Ramos (cell line): Measurements from ENCODE around the gene CLDN9.

Experiments
- in situ Hi-C: fragments of 300-500 bp; cut with MboI; formaldehyde crosslinking; loops from one replicate; pipeline ENCODE4 v1.14.3; 2022; ENCODE audit warnings: low sequenced_read_pairs; ENCODE audit not compliant: unreplicated experiment

CLDN9 gene

GRCh38 chr16:2991566-2992261, 21.0 kb upstream of the CLDN9 start:
- in situ Hi-C loops = no loop called here

DNA sequence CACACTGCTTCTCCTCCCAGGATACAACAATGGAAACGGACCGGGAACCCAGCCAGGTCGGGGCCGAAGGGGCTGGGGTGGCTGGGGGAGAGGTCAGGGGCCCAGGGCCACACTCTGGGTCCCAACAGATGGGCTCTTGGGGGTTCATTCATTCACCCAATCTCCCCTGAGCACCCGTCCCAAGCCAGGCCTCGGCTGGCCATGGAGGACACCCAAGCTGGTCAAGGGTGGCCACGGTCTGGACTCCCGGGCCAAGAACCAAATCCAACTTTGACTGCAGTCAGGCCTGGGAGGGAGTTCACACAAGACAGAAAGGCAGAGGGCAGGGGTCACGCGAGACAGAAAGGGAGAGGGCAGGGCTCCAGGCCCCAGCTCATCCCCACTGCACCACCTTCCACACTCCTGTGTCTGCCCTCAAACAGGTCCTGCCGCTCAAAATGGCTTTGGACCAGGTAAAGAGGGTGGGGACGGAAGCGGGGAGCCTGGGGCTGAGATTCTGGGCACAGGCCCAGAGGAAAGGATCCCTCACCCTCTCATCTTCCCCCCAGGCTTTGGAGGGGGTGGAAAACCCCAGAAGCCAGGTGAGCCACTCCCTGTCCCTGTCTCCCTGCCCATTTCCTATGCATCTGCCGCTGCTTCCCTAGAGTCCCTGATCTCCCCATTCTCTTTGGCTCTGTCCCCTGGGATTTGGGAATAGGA, 20.2 kb upstream of the CLDN9 start:
- in situ Hi-C loops = no loop called here

GRCh38 chr16:2996298-2996697, 16.4 kb upstream of the CLDN9 start:
- in situ Hi-C loops = no loop called here

DNA sequence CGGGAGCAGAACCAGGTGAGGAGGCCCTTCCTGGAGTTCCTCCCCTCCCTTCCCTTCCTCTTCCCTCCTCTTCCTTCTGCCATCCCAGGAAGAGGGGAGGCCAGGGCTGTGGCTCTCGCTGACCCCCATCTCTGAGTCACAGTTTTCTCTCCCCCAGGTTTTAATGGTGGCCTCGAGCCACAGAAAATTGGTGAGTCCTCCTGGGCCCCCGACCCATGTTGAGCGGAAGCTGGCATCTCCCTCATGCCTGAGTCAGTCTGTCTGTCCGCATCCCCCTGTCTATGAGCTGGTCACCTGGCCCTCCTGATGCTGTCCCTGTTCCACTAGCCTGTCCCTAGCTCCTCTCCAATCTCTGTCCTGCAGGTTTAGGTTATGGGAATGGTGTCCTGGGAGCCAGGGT, 12.8 kb upstream of the CLDN9 start:
- in situ Hi-C loops = no loop called here

GRCh38 chr16:3000540-3000939, 12.2 kb upstream of the CLDN9 start:
- in situ Hi-C loops = no loop called here

DNA sequence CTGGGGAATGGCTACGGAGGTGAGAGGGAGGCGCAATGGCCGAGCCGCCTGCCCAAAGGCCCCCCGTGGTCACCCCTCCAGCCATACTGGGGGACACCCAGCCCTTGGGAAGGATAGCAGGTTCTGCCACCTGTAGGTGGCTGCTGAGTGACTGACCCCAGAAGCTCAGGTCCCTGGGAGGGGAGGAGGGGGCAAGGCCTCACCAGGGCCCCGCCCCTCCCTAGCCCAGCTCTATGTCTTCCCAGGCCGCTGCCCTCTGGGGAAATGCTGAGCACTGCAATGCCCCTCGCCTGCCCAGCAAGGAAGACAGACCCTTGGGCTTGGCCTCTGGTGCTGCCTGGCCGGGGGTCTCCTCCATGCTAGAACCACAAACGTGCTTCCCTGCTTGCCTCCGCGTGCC, 11.4 kb upstream of the CLDN9 start:
- in situ Hi-C loops = no loop called here

DNA sequence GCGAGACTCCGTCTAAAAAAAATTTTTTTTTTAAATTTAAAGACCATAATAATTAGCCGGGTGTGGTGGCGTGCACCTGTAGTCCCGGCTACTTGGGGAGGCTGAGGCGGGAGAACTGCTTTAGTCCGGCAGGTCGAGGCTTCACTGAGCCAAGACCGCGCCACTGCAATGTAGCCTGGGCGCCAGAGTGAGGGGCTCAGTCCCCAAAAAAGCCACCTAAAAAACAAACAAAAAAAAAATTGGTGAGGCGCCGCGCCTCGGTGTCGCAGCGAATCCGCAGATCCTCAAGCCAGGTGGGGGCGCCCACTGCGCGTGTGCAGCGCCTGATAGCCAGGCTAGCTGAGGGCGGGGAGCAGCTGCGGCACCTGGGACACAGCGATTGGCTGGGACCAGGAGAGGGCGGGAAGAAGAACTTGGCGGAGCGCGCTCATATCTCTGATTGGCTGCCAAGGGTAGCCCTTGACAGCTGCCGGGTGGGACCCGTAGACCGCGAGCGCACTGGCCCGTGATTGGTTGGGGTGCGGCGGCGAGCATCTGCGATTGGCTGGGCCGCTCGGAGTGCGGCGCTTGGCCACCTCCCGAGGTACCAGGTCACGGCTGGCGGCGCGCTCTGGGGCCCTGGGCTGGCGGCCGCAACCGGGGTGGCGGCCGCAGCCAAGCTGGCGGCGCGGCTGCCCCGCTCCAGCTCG, 9.0 kb upstream of the CLDN9 start:
- in situ Hi-C loops = no loop called here

DNA sequence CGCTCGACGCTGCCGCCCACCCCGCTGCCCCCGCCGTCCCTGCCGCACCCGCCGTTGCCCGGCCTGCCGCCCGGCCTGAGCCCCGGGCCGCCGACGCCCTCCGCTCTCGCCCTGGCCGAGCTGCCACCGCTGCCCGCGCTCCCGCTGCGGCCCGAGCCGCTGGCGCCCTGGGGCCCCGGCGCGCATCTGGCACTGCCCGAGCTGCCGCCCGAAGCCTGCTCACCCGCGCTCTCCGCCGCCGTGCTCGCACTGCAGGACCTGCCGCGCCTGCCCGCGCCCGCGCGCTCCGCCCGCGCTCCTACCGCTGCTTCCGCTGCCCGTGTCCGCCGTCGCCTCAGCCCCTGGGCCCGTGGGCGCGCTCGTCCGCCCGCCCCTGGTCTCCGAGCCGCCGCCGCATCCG, 8.4 kb upstream of the CLDN9 start:
- in situ Hi-C loops = no loop called here

- in situ Hi-C loops = no loop called here
Measured at GRCh38 chr16:3004781-3005284, 7.9 kb upstream of the CLDN9 start.

- in situ Hi-C loops = no loop called here
Measured at GRCh38 chr16:3007059-3007956, 5.4 kb upstream of the CLDN9 start.

DNA sequence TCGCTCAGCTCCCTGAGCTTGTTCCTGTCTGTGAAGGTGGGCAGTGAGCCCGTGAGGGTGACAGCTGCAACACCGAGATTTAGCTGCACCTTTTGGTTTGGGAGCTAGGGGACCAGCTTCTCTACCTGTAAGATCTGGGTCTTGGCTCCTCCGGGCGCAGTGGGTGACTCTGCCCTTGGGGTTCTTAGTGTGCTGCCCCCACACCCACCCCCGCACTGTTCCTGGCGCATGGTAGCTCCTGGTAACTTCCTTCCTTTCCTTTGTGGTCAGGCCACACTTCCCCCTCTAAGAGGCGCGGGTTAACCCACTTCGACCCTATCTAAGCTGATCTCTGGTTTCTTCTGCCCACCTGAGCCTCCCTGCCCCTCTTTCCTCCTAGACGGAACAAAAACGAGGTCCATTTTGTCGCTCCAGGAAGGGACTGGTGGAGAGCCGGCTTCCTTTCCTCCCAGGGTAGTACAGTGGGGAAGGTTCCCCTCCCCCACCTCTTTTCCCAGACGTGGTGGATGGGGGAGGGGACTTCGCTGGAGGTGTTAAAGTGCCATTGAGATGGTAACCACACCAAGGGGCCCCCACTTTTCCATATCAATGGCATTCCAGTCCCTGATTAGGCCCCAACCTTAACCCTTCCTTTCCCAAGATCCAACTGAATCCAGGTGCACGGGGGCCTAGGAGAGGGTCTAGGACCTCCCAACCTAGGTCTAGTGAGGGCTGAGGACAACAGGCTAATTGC, 4.6 kb upstream of the CLDN9 start:
- in situ Hi-C loops = no loop called here

- in situ Hi-C loops = no loop called here
Measured at GRCh38 chr16:3008690-3009037, 4.1 kb upstream of the CLDN9 start.

GRCh38 chr16:3009568-3010390, 2.9 kb upstream of the CLDN9 start:
- in situ Hi-C loops = no loop called here

DNA sequence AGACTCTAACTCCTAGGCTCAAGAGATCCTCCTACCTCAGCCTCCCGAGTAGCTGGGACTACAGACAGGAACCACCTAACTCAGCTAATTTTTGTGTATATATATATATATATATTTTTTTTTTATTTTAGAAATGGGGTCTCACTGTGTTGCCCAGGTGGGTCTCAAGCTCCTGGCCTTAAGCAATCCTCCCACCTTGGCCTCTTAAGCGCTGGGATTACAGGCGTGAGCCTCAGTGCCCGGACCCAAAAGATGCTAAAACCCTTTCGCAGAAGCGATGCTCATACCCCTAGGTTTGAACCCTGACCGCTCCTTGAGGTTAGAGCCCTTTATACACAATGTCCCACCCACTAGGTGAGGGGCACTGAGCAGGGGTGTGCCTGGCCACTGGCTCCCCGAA, 2.2 kb upstream of the CLDN9 start:
- in situ Hi-C loops = no loop called here

- in situ Hi-C loops = no loop called here
Measured at GRCh38 chr16:3012246-3012645, 477 bp upstream of the CLDN9 start.

- in situ Hi-C loops = no loop called here
Measured at GRCh38 chr16:3013491-3013951, 798 bp downstream of the CLDN9 start.

- in situ Hi-C loops = no loop called here
Measured at GRCh38 chr16:3013998-3014690, 1.4 kb downstream of the CLDN9 start.

- in situ Hi-C loops = no loop called here
Measured at GRCh38 chr16:3014971-3015370, 2.2 kb downstream of the CLDN9 start.
